Gastroesophageal sphincter (tissue), 3 donors: ENCODE measurements around the gene ACAT2.

Experiments used
- POLR2AphosphoS5 ChIP-seq: sonication (generic); formaldehyde crosslinking; IDR thresholded peaks from one replicate; pipeline ENCODE4 v1.6.1; 2017; ENCODE audit warnings: antibody characterized with exemption
- TF ChIP-seq, protein P1 (sequence below), 4 experiments: fragments of 200-600 bp in 2 of 4; fragments of 450-650 bp in 2 of 4; sonication (generic) in 1 of 4; IDR thresholded peaks; one replicate each; pipeline ENCODE4 v1.5.1; 2017 to 2019; ENCODE audit warnings: antibody characterized with exemption in 4 of 4, mild to moderate bottlenecking in 2 of 4, moderate library complexity in 2 of 4

DNA sequence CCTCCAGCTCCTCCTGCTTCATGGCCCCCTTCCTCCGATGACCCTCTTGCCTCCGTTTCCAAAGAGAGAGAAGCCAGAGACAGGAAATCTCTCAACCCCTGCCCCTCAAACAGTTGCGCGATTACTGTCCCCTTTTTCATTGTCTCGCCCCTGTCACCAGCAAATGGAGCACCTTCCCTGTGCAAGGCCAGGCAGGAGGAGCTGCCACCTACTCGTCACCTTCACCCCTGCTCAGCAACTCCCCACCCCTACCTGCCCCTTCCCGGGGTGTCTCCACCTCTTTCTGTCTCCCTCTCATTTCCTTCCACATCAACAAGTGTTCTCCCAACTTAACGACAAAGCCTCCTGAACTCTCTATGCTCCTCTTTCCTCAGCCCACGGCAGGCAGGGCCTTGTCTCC lies 51.9 kb downstream of the ACAT2 start:
- TF ChIP-seq POLR2AphosphoS5: no peak
- TF ChIP-seq, protein P1, sequence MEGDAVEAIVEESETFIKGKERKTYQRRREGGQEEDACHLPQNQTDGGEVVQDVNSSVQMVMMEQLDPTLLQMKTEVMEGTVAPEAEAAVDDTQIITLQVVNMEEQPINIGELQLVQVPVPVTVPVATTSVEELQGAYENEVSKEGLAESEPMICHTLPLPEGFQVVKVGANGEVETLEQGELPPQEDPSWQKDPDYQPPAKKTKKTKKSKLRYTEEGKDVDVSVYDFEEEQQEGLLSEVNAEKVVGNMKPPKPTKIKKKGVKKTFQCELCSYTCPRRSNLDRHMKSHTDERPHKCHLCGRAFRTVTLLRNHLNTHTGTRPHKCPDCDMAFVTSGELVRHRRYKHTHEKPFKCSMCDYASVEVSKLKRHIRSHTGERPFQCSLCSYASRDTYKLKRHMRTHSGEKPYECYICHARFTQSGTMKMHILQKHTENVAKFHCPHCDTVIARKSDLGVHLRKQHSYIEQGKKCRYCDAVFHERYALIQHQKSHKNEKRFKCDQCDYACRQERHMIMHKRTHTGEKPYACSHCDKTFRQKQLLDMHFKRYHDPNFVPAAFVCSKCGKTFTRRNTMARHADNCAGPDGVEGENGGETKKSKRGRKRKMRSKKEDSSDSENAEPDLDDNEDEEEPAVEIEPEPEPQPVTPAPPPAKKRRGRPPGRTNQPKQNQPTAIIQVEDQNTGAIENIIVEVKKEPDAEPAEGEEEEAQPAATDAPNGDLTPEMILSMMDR (IDR thresholded peaks at IDR 0.05): no peak
